ENCODE results near the gene TDRD1.
A peak's percentile ranks its signal among the peaks of the same experiment; 100 is the strongest.

Gene TDRD1

DNA sequence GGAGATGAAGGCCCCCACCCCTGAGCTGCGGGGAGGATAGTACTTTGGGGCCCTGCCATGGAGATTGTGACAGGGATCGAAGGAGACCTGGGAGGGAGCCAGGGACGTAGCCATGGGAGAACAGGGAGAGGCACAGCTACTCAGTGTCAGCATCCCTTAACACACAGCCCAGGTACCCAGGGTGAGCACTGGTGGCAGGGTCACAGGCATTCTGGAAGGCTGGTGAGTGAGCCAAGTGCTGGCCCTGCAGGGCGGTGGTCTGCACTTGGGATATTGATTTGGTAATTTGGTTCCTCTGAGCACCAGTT, 99.7 kb downstream of the TDRD1 start:
- no peak overlapping the region for H3K4me3 Mint-ChIP-seq

DNA sequence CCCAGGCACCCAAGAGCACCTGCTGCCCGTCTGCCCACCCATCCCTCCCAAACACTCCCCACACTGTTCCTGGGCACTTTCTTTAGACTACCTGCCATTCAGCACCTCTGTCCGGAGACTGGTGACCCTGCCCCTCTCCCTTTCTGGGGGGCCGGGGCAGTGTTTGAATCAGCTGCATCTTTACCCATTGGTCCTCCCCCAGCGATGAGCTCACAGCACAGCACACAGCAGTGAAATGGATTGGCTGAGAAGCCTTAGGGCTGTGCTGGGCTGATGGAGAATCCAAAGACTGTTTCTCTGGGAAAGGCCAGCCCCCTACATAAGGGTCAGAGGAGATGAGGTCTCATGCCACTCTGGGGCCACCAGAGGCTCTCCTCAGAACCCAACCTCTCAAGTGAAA, 100.1 kb downstream of the TDRD1 start:
- Mint-ChIP-seq H3K27ac (no peak overlapping the region), H3K4me3 (no peak overlapping the region), H3K9me3 (no peaks in the 10 kb centered on the region), H3K36me3 (no peaks in the 10 kb centered on the region), H3K4me1 (peaks cover 5% of the 10 kb centered on the region)
- no peak for DNase-seq (ENCODE audit: low spot score in 2 of 2)
- no peak for ATAC-seq

More for the DNA sequence above, 99.7 kb downstream of the TDRD1 start:
- H3K27ac Mint-ChIP-seq: no peak overlapping the region
- ATAC-seq (peak; percentile 5), DNase-seq (ENCODE audit: low spot score in 2 of 2) (no peak)
- peaks cover 5% of the 10 kb centered on the region for H3K4me1 Mint-ChIP-seq
- H3K36me3 Mint-ChIP-seq: no peaks in the 10 kb centered on the region
- H3K9me3 Mint-ChIP-seq: no peaks in the 10 kb centered on the region

DNA sequence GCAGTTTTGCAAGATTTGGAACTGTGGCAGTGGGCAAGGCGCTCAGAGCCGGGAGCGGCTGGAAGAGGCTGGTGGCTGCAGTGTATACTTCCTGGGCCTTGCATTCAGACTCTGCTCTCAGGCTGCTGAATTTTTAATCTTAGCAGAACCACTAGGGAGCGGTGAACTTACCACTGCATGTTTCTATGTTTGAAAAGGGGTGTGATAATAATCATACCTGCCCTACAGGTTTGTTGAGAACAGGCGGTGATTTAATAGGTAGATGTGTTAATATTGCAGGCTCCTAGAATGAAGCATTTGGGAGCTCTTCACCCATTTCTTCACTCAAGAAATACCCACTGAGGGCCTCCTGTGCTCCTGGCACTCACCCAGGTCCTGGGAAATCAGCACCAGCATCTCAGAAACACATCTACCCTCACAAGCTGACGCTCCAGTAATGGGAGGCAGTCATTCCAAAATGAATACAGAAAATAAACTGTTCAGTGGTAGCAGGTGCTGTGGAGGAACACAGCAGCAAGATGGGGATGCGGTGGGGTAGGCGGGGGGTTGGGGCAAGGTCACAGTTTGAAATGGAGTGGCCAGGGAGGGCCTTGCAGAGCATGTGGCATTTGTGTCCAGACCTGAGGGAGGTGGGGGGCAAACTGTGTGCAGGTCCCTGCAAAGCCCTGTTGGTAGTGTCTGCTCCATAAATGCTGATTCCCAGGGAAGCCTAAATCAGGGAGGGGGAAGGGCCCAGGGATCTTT, 100.9 kb downstream of the TDRD1 start:
- Mint-ChIP-seq H3K4me3 (no peak overlapping the region), H3K27ac (no peak overlapping the region), H3K36me3 (no peaks in the 10 kb centered on the region), H3K9me3 (no peaks in the 10 kb centered on the region), H3K4me1 (peaks cover 5% of the 10 kb centered on the region)
- ATAC-seq (no peak), DNase-seq (ENCODE audit: low spot score in 2 of 2) (no peak)

DNA sequence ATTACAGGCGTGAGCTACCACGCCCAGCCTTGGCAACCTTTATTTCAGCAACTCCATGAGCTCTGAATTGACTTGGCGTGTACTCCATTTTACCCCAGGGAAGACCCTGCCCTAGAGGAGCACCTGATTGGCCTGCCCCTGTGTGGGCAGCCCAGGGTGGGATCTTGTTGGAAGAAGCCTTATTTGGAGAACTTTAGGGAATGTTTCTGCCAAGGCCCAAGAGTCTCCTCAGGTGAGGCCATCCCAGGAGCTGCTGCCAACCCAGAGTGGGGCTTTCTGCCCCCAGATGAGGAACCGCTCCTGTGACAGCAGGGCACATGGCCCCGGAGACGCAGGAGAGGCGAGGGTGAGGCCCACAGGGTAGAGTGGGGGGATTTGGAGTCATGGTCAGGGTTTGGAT, 101.9 kb downstream of the TDRD1 start:
- Mint-ChIP-seq H3K27ac (no peak overlapping the region), H3K36me3 (no peaks in the 10 kb centered on the region), H3K4me1 (peaks cover 5% of the 10 kb centered on the region), H3K9me3 (no peaks in the 10 kb centered on the region), H3K4me3 (no peak overlapping the region)
- DNase-seq (ENCODE audit: low spot score in 2 of 2): no peak
- ATAC-seq: no peak

DNA sequence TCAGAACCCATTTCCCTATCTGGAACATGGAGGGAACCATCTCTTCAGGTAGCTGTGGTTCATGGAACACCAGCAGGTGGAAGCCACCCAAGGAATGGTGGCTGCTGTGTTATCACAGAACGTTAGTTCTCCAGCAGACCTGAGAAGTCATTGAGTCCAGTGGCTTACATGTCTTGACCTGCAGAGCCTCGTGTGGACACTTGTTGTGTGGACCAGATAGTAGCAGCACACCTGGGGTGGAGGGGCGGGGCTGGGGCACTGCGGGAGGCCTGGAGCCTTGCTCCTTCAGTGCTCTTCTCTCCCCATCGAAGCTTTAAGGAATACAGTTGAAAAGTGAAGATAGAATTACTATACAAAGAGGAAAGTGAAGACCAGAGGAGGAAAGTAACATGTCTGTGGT, 102.3 kb downstream of the TDRD1 start:
- Mint-ChIP-seq H3K4me3 (no peak overlapping the region), H3K27ac (no peak overlapping the region), H3K4me1 (peaks cover 5% of the 10 kb centered on the region), H3K36me3 (no peaks in the 10 kb centered on the region), H3K9me3 (no peaks in the 10 kb centered on the region)
- ATAC-seq (no peak), DNase-seq (ENCODE audit: low spot score in 2 of 2) (no peak)

All from stimulated activated effector memory CD8-positive, alpha-beta T cell treated with anti-CD3 and anti-CD28 coated beads, Interleukin-12 subunit alpha, Interleukin-12 subunit beta, amount 100 ng/mL, for 72 hours (primary cell).